SK-N-MC (cell line): ENCODE results near the gene ISY1.
"Not testable (repeated sequence)": the region's sequence is repeated elsewhere in the genome, so short reads cannot be mapped to it uniquely, and the experiment has no call there.

Experiments
- DNase-seq: peaks from one replicate; pipeline ENCODE4 v3.0.0-alpha.2; 2011; ENCODE audit warnings: low read depth, low spot score
- H3K27ac ChIP-seq: fragments of 200-600 bp; sonication (generic); 2 replicates; pipeline ENCODE4 v1.5.1; 2016; ENCODE audit warnings: mixed run types
- H3K36me3 ChIP-seq: fragments of 200-600 bp; sonication (generic); 2 replicates; pipeline ENCODE4 v1.6.1; 2017; ENCODE audit warnings: antibody characterized with exemption, low read length, mixed read lengths; ENCODE audit not compliant: insufficient read depth
- H3K4me3 ChIP-seq: fragments of 200-600 bp; sonication (generic); 2 replicates; pipeline ENCODE4 v1.5.1; 2016
- H3K9ac ChIP-seq: fragments of 200-600 bp; sonication (generic); 2 replicates; pipeline ENCODE4 v1.8.0; 2017; ENCODE audit warnings: mixed run types, mixed read lengths; ENCODE audit not compliant: insufficient read length
- H3K9me3 ChIP-seq: fragments of 200-600 bp; sonication (generic); 2 replicates; pipeline ENCODE4 v1.6.1; 2017; ENCODE audit warnings: low read depth, mild to moderate bottlenecking, antibody characterized with exemption, low read length, moderate library complexity, mixed read lengths
- EZH2 ChIP-seq: fragments of 200-600 bp; sonication (generic); IDR thresholded peaks from one replicate; pipeline ENCODE4 v1.6.1; 2017; ENCODE audit warnings: antibody characterized with exemption
- FOXP2 ChIP-seq: optimal IDR thresholded peaks from 2 replicates; pipeline ENCODE3; 2011; ENCODE audit warnings: mild to moderate bottlenecking, moderate library complexity; ENCODE audit not compliant: insufficient read depth; ENCODE audit errors: extremely low read length, control extremely low read depth
- POLR2AphosphoS5 ChIP-seq: IDR thresholded peaks from 2 replicates; pipeline ENCODE4 v1.6.1; 2012; ENCODE audit warnings: mild to moderate bottlenecking, low read depth, low read length, borderline replicate concordance

ISY1 gene

DNA sequence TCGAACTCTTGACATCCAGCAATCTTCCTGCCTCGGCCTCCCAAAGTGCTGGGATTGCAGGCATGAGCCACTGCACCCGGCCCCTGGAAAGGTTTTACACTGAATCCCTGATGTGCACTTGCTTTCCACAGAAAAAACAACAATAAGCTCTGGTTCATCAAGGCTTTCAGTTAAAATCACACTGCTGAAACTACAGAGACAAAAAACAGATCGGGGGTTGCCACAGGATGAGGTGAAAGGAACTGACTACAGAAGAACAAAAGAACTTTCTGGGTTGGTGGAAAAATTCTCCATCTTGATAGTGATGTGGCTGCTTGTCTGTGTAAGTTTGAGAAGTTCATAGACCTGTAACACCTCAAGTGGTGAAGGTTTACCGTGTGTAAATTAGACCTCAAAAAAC lies 42.1 kb downstream of the ISY1 start:
- Histone ChIP-seq H3K4me3 (no peak overlapping the region), H3K27ac (no peak overlapping the region), H3K36me3 (no peaks in the 10 kb centered on the region), H3K9me3 (no peaks in the 10 kb centered on the region), H3K9ac (no peak overlapping the region)
- DNase-seq = no peak
- no peak for TF ChIP-seq EZH2
- TF ChIP-seq POLR2AphosphoS5 = no peak
- TF ChIP-seq FOXP2 = no peak

DNA sequence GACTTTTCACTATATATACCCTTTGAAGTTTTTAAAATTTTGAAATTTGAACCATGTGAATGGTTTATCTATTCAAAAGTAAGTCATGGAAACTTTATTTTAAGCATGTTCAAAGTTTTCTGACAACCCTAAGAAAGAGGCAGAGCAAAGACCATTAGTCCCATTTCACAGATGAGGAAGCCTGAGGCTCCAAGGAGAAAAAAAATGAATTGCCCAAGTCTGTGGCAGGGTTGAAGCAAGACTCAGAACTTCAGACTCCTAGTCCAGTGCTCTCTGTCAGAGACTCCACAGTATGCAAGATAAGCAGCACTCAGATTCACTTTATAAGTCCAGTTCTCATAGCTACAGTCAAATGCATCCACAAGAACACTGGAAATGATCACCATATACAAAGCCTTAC lies 43.7 kb downstream of the ISY1 start:
- no peak for DNase-seq
- no peak for TF ChIP-seq EZH2
- no peak for TF ChIP-seq FOXP2
- no peak for TF ChIP-seq POLR2AphosphoS5
- H3K27ac ChIP-seq = no peak overlapping the region

DNA sequence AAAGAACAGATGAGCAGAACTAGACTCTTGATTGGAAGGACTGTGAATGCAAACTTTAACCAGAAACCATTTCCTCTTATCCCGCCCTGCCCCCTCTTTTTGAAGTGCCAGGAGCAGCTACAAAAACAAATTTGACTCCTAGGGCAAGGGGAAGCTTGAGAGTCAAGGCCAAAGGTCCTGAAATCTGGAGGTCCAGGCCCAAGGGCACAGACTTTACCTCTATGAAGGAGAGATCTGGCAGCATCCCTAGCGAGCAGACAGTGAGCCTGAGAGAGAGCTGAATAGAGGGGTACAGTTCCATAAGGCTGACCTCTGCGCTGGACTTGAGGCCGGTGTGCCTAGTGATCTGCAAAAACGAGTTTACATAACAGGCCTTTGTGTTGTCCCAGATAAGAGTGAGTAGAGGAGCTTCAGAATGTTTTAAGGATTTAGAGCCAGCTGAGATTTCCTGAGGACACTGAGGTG lies 44.3 kb downstream of the ISY1 start:
- Histone ChIP-seq H3K9me3 (no peaks in the 10 kb centered on the region), H3K27ac (peak overlapping the region; percentile 48), H3K4me3 (peak overlapping the region; percentile 18; the same call in 1 of the 2 replicates), H3K9ac (peak overlapping the region; percentile 27), H3K36me3 (no peaks in the 10 kb centered on the region)
- no peak for DNase-seq
- TF ChIP-seq EZH2 (no peak), FOXP2 (no peak), POLR2AphosphoS5 (no peak)

More for the DNA sequence above, 43.7 kb downstream of the ISY1 start:
- H3K9me3 ChIP-seq = no peaks in the 10 kb centered on the region
- no peaks in the 10 kb centered on the region for H3K36me3 ChIP-seq
- H3K4me3 ChIP-seq = no peak overlapping the region
- H3K9ac ChIP-seq = no peak overlapping the region

GRCh38 chr3:129114455-129114854 lies 46.4 kb downstream of the ISY1 start:
- DNase-seq = no peak
- H3K36me3 ChIP-seq = no peaks in the 10 kb centered on the region
- no peaks in the 10 kb centered on the region for H3K9me3 ChIP-seq
- no peak for TF ChIP-seq FOXP2
- TF ChIP-seq POLR2AphosphoS5 = no peak
- TF ChIP-seq EZH2 = no peak
- peak overlapping the region; percentile 26 for H3K9ac ChIP-seq
- no peak overlapping the region for H3K4me3 ChIP-seq
- no peak overlapping the region for H3K27ac ChIP-seq

DNA sequence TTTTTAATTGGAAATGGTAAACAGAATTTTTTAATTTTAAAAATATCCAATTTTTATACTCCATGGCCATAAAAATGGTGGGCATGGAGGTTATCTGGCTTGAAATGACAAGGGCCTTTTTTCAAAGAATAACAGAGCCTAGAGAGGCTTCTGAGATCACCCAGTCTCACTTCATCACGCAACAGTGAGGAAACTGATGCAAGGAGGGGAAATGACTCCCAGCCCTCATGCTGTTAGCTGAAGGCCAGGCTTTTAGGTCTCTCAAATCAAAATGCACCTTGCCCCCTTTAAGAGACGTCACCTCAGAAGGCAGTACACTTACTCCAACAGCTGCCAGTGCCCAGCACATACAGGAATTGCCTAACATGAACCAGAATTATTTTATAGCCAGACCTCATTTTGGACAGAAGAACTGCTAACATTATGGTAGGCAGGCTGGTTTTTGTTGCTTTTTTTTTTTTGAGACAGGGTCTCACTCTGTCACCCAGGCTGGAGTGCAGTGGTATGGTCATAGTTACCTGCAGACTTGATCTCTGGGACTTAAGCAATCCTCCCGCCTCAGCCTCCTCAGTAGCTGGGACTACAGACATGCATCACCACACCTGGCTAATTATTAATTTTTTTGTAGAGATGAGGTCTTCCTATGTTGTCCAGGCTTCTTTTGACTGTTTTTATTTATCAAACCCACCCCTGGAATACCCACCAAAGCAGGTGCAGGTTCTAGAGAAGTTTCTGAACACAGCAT lies 48.4 kb downstream of the ISY1 start:
- peak; percentile 28 for DNase-seq
- no peak overlapping the region for H3K4me3 ChIP-seq
- TF ChIP-seq POLR2AphosphoS5 (no peak), FOXP2 (no peak), EZH2 (no peak)
- H3K27ac ChIP-seq = peak overlapping the region; percentile 50; the same call in 1 of the 2 replicates
- no peaks in the 10 kb centered on the region for H3K36me3 ChIP-seq
- H3K9ac ChIP-seq = peak overlapping the region; percentile 43
- H3K9me3 ChIP-seq = no peaks in the 10 kb centered on the region

GRCh38 chr3:129111076-129111780 lies 49.6 kb downstream of the ISY1 start:
- H3K4me3 ChIP-seq, H3K9me3 ChIP-seq, H3K36me3 ChIP-seq, H3K27ac ChIP-seq, H3K9ac ChIP-seq, DNase-seq: not testable (repeated sequence)

DNA sequence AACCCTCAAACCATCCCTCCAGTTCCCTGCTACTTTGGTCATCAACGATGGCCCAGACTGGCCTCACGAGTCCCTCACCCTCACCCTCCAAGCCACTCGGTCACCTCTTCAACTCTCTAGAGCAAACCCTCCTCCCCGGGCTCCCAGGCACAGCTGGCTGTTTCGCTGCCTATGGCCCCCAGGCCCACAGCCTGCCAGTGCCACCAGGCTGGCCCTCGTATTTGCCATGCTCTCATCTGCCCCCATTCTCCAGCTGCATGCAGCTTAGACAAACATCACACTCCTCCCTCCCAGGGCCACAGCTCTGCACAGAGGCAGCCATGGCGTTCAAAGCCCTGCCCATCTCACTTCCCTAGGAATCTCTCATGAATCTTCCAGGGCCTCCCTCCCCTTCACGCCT lies 53.1 kb downstream of the ISY1 start:
- no peaks in the 10 kb centered on the region for H3K9me3 ChIP-seq
- no peak overlapping the region for H3K4me3 ChIP-seq
- no peak for TF ChIP-seq POLR2AphosphoS5
- no peak for TF ChIP-seq EZH2
- TF ChIP-seq FOXP2 = no peak
- no peaks in the 10 kb centered on the region for H3K36me3 ChIP-seq
- H3K27ac ChIP-seq = no peak overlapping the region
- no peak overlapping the region for H3K9ac ChIP-seq
- no peak for DNase-seq

DNA sequence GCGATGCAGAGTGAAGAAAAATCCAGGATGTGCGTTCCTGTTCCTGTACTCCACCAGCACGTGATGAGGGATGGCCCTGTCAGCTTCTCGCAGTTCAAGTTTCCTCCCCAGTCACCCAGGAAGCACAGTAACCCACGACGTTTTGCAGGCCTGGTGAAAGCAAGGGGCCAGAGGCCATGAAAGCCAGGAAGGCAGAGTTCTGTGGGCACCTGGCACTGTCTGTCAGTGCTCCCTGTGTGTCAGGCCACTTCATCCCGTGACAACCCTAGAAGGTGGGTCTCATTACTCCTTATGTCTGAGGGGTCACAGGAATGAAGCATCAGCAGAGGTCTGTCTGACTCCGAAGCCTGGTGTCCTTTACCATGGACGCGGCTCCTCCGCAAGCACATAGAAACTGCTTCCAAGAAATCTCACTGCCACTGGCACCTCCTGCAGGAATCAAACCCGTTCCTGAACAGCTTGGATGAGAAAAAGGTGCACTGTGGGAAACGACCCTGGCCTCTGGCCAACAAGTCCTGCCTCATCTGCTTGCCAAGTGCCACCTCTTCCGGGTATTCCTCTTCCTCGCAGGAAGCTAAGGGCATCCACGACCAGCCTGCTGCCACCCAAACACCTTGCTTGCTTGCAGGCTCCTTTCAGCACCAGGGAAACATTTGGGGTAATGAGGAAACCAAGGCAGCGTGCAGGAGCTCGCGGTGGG lies 53.8 kb downstream of the ISY1 start:
- Histone ChIP-seq H3K4me3 (no peak overlapping the region), H3K27ac (no peak overlapping the region), H3K36me3 (no peaks in the 10 kb centered on the region), H3K9ac (no peak overlapping the region), H3K9me3 (no peaks in the 10 kb centered on the region)
- TF ChIP-seq POLR2AphosphoS5 (no peak), FOXP2 (no peak), EZH2 (no peak)
- DNase-seq = no peak

DNA sequence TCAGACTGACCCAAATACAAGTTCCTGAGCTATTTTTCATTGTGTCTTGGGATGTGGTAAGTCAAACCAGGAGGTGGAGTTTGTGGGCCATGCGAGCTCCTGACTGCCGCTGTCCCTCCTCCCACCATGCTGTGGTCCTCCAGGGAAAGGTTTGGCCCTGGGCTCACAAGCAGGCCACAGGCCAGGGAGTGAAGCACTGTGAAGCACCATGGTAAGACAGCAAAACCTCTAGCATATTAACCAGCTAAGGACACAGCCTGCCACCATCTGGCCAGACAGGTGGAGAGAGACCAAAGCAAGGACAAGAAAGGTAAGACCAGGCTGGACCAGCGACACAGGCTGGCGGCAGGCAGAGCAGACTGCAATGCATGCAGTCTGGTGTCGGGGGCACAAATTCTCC lies 54.5 kb downstream of the ISY1 start:
- TF ChIP-seq FOXP2 (no peak), EZH2 (no peak), POLR2AphosphoS5 (no peak)
- no peaks in the 10 kb centered on the region for H3K36me3 ChIP-seq
- no peak overlapping the region for H3K27ac ChIP-seq
- no peak for DNase-seq
- H3K9ac ChIP-seq = no peak overlapping the region
- H3K9me3 ChIP-seq = no peaks in the 10 kb centered on the region
- H3K4me3 ChIP-seq = no peak overlapping the region
